Kidney capillary endothelial cell (primary cell): ENCODE measurements around the gene DGKI.
A peak's percentile ranks its signal among the peaks of the same experiment; 100 is the strongest.

Experiments
- DNase-seq: peaks from one replicate; pipeline ENCODE4 v3.0.0-alpha.2; 2018; ENCODE audit warnings: low spot score

Gene DGKI

DNA sequence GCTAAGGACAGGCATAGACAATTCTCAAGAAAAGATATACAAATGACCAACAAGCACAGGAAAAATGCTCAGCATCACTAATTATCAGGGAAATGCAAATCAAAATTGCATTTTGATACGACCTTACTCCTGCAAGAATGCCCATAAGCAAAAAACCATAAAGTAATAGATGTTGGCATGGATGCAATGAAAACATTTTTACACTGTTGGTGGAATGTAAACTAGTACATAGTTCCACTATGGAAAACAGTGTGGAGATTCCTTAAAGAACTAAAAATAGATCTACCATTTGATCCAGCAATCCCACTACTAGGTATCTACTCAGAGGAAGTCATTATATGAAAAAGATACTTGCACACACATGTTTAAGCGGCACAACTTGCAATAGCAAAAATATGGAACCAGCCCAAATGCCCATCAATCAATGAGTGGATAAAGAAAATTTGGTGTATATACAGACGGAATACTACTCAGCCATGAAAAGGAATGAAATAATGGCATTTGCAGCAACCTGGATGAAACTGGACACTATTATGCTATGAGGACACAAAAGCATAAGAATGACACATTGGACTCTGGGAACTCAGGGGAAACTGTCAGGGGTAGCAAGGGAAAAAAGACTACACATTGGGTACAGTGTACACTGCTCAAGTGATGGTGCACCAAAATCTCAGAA is 59.3 kb downstream of the DGKI start:
- DNase-seq = no peak

GRCh38 chr7:137778511-137778910 is 68.3 kb downstream of the DGKI start:
- no peak for DNase-seq

GRCh38 chr7:137774793-137775201 is 72.0 kb downstream of the DGKI start:
- DNase-seq = peak; percentile 30

GRCh38 chr7:137772748-137773147 is 74.0 kb downstream of the DGKI start:
- peak; percentile 91 for DNase-seq

DNA sequence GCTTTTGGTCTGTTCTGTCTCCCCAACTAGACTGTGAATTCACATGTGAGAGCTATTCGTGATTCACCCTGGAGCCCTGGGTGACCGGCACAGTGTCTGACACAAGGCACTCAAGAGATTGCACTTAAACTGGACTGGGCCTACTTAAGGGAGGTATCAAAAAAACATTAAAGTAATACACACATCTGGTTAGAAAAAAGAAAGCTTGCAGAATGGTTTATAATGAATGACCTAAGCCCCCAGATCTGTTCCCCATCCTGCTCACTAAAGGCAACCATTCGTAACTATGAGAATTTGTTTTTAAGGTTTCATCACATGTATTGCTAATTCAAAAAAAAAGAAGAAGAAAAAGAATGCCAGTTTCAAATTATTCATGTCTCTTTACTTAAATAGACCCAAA is 74.5 kb downstream of the DGKI start:
- no peak for DNase-seq

DNA sequence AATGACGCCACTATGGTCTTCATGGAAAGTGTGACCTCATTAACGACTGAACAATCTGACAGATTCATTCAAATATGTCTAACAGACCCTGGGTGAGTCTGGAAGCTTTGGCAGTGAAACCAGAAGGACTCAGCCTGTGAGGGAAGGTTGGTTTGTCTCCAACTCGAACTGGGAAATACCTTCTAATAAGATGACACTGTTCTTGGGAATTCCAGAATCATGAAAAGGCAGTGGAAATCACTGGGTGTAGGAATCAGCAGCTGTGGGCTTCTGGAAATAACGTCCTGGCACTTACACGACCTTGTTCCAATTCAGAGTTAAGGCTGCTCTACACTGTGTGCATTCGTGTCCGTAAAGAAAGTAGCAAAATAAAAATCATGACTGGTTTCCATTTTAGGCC is 75.1 kb downstream of the DGKI start:
- DNase-seq = no peak

DNA sequence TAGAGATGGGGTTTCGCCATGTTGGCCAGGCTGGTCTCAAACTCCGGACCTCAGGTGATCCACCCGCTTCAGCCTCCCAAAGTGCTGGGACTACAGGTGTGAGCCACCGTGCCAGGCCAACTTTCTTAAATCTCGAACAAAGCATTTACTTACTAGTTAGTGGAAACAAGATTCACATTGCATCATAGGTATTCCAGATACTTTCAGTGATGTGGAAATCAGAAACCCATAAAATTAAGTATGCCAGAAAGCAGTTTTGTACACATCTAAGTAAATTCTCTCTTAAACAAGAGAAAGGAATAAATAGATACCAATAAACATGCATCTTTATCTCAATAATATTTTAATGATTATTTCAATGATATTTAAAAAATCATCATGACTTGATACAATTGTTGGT is 75.5 kb downstream of the DGKI start:
- DNase-seq = no peak

DNA sequence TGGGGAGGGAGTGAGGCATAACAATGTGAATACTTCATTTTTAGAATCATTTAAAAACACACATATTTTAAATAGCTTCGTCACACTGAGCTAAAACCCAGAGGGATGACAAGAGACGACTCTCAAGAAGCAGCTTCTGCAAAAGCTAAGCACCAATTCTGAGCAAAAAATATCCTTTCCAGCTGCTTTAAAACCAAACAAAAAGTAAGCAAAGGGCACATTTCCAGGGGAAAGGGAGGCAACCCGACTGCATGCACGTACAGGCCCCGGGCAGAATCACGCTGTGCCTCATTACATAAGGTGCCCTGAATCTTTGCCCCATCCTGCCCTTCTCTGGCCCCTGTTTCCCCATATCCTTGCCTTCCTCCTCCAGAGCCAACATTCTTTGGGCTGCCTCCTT is 78.4 kb downstream of the DGKI start:
- no peak for DNase-seq

DNA sequence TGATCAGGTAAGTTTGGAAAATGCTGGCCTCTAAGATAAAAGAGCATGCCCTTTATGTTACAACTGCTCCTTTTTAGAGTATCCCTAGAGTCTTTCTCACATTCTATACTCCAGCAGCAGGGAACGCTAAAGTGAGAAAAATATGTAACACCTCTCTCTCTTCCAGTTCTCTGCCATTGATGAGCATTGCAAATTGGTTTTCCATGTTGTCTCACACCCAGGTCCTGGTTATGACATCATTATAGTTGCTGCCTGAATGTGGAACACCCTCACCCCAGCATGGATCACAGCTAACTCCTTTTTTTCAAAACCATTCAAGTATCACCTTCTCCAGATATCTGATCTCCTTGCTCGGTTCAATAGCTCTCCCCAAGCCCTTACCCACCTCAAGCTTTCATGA is 84.4 kb downstream of the DGKI start:
- no peak for DNase-seq

GRCh38 chr7:137760111-137760510 is 86.7 kb downstream of the DGKI start:
- no peak for DNase-seq

- DNase-seq = no peak
Measured at GRCh38 chr7:137757146-137757925, 89.4 kb downstream of the DGKI start.

- DNase-seq = no peak
Measured at GRCh38 chr7:137755846-137756651, 90.7 kb downstream of the DGKI start.

GRCh38 chr7:137755427-137755826 is 91.3 kb downstream of the DGKI start:
- no peak for DNase-seq

DNA sequence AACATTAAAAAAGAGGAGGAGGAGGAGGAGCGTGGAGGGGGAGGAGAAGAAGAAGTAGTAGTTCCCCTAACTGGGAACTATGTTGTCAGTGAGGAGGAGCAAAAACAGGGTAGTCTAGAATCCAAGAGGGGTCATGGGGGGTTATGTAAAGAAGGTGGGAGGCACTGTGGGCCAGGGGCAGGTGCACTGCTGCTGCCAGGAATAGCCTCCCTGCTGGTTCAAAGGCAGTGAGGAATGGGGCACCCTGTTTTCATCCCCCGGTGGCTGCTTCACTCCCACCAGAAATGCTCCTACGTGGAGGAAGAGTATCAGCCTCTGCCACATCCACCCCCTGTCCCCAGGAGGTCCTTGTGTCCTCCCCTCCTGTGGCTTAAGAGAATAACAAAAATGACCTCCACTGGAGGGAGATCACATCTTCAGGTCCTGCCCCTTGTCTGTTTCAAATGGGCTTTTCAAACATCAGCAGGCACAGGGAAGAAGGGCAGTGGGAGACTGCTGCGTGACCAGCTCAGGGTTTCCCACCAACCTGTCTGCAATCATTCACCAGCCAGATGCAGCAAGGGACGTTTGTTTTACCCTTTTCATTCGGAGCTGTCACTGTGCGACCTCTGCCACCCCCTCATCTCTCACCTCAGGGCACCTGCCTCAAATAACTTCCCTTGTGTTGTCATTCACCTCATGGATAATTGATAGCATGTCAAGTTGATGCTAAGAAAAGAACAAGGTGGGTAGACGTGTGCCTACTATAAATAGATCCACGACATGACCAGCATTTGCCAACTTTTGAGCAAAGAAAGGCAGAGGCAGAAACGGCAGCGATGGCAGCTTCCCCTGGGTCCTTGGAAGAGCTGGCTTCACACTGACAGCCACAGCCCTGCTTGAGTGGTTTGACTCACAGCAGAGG is 92.6 kb downstream of the DGKI start:
- DNase-seq = no peak

DNA sequence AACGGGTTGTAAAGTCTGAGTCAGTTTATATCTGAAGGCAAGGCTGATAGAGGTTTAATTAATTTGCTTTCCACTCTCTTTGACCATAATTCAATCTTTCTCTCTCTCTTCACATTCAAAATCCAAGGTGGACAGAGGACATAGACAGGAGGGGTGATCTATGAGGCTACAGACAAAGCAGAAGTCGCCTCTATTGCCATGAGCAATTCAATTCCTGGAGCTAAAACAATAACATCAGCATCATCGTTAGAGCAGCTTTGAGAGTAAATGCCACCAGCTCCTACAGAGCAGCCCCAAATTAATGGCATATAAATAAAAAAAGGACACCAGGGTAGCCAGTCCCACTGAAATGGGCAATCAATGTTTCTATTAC is 93.2 kb downstream of the DGKI start:
- no peak for DNase-seq

DNA sequence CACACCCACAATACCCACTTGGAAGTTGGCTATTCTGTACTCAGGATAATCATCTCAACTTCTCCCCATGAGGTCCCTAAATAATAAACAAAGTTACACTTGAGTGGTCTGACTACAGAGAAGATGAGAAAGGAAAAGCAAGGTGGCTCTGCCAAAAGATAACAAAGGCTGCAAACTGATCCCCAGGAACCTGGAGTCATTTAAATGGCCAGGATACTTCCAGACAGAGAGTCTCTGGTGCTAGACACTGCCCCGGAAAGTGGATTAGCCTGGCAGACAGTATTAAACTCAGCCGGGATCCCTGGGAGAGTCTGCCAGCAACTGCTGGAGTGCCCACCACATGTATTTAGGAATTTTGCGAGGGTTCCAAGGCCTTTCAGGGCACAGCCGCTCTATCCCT is 93.7 kb downstream of the DGKI start:
- no peak for DNase-seq

DNA sequence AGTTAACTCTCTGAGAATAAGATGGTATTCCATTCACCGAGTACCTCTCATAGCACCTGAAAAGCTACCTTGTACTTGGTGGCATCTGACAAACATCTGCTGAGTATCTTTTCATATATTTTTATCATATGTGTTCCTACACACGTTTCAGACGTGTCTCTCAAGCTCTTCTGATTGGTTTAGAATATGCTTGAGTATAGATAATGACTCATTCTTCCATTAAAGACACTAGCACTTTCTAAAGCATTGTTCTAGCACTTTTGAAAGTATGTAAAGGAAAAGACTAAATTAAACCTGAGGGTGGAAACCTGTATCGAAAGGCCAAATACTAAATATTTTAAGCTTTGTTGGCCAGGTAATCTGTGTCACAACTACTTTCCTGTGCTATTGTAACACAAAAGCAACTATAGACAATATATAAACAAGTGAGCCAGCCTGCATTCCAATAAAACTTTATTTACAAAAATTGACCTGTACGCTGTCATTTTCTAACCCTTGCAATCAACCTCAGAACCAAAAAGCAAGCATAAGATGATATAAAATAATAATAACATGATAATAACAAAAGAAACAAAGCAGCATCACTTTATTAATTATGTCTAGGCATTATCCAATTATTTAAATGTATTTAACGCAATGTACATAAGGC is 95.3 kb downstream of the DGKI start:
- no peak for DNase-seq

- DNase-seq = no peak
Measured at GRCh38 chr7:137747359-137748031, 99.3 kb downstream of the DGKI start.

DNA sequence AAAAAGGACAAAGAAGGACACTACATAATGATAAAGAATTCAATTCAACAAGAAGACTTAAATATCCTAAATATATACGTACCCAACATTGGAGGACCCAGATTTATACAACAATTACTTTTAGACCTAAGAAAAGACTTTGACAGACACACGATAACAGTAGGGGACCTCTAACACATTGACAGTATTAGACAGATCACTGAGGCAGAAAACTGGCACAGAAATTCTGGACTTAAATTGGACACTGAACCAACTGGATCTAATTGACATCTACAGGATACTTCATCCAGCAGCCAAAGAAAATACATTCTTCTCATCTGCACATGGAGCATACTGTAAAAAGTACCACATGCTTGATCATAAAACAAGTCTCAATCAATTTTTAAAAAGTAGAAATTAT is 103.8 kb downstream of the DGKI start:
- DNase-seq = no peak

DNA sequence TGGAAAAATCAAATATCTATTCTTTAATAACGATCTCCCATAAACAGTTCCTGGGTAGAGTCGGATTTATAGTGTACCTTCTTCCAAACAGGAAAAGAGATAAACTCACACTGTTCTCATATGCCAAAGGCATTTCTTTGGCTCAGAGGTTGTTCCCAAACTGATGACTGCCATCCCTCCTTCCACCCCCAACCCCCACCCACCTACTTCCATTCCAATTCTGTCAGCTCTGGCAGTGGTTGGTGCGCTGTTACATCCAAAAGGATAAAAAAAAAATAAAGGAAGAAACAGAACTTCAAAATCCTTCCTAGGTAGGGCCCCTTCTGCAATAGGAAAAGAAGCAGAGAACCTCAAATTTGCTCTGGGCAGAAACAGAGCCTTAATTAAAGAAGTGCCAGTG is 104.7 kb downstream of the DGKI start:
- no peak for DNase-seq

DNA sequence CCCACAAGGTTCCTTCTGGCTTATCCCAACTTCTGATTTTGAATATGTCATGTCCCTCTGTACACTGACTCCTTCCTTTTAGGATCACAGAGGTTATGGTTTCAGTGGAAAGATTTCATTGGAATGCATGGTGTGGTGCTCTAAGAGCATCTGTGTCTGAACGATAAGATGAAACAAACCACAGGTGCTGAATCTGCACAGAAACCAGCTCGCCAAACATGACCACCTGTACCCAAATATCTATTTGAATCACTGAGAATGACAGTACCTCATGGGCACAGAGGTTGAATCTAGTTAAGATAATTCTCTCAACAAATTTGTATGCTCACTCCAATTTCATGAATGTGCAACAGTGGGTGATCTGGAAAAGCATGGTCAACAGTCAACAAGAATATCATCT is 105.3 kb downstream of the DGKI start:
- no peak for DNase-seq
